IMR-90 (cell line): ENCODE results near the gene CDKAL1. TPM values are rescaled to one million over a fixed set of nuclear protein-coding genes. Genes with fewer than 3 reads are reported as not detected.

Experiments
- ATAC-seq: fragments of 200-7000 bp; cut with Tn5 transposase; 2 replicates; pipeline ENCODE4 v1.9.1; 2020; ENCODE audit warnings: low read depth, mild to moderate bottlenecking, moderate library complexity
- BruUV-seq: library from RNA; stranded (reverse); fragments of 400-500 nt; replicated peaks from 2 replicates; lab custom pipeline; 2021; lab: Mats Ljungman, UMichigan
- CTCF ChIA-PET: fragments of 300-600 bp; formaldehyde crosslinking; extraction: SDS; loops from one replicate; lab custom pipeline; 2021; ENCODE audit warnings: antibody characterized with exemption; lab: Yijun Ruan, JAX
- POLR2A ChIA-PET: fragments of 300-600 bp; sonication (Branson Sonifier 250); formaldehyde crosslinking; loops from one replicate; lab custom pipeline; 2022; ENCODE audit warnings: antibody characterized with exemption; ENCODE audit not compliant: unreplicated experiment; lab: Charles Lee
- DNase-seq: peaks from one replicate; pipeline ENCODE4 v3.0.0; 2013
- H2AFZ ChIP-seq: replicated peaks from 2 replicates; pipeline ENCODE3; 2013; ENCODE audit warnings: low read length, mild to moderate bottlenecking; ENCODE audit not compliant: poor library complexity
- H2AK5ac ChIP-seq: 2 replicates; pipeline ENCODE4 v1.6.1; 2013; ENCODE audit warnings: low read depth, low read length, inconsistent platforms
- H2AK9ac ChIP-seq: replicated peaks from 2 replicates; pipeline ENCODE3; 2013; ENCODE audit warnings: mild to moderate bottlenecking, low read depth, low read length, moderate library complexity; ENCODE audit not compliant: poor library complexity
- H2BK120ac ChIP-seq: 2 replicates; pipeline ENCODE4 v1.6.1; 2013; ENCODE audit warnings: low read depth, low read length, inconsistent platforms
- H2BK15ac ChIP-seq: 3 replicates; pipeline ENCODE4 v1.6.1; 2013; ENCODE audit warnings: low read depth, low read length, inconsistent platforms
- H2BK20ac ChIP-seq: 2 replicates; pipeline ENCODE4 v1.6.1; 2013; ENCODE audit warnings: low read depth, mild to moderate bottlenecking, inconsistent platforms, low read length, moderate library complexity
- H2BK5ac ChIP-seq: 2 replicates; pipeline ENCODE4 v1.6.1; 2013; ENCODE audit warnings: mild to moderate bottlenecking, low read depth, low read length, inconsistent platforms; ENCODE audit not compliant: poor library complexity, severe bottlenecking
- H3K14ac ChIP-seq: replicated peaks from 2 replicates; pipeline ENCODE4 v1.6.1; 2013; ENCODE audit warnings: low read depth, low read length, inconsistent platforms
- H3K18ac ChIP-seq: 2 replicates; pipeline ENCODE4 v1.6.1; 2013; ENCODE audit warnings: low read depth, low read length, control low read depth
- H3K23ac ChIP-seq: 2 replicates; pipeline ENCODE4 v1.6.1; 2013; ENCODE audit warnings: low read depth, low read length, inconsistent platforms
- H3K27ac ChIP-seq: 2 replicates; pipeline ENCODE4 v1.5.1; 2013; ENCODE audit warnings: mild to moderate bottlenecking, control low read depth, low read length; ENCODE audit not compliant: insufficient read depth
- H3K27me3 ChIP-seq: 2 replicates; pipeline ENCODE4 v1.6.1; 2013; ENCODE audit warnings: low read length; ENCODE audit not compliant: control insufficient read depth, insufficient read depth
- H3K36me3 ChIP-seq: 2 replicates; pipeline ENCODE4 v1.6.1; 2013; ENCODE audit warnings: low read length, mixed read lengths; ENCODE audit not compliant: control insufficient read depth, insufficient read depth
- H3K4ac ChIP-seq: 2 replicates; pipeline ENCODE4 v1.6.1; 2013; ENCODE audit warnings: low read depth, low read length, inconsistent platforms
- H3K4me1 ChIP-seq: 2 replicates; pipeline ENCODE4 v1.6.1; 2013; ENCODE audit warnings: low read length, mixed read lengths; ENCODE audit not compliant: control insufficient read depth, insufficient read depth
- H3K4me2 ChIP-seq: 2 replicates; pipeline ENCODE4 v1.6.1; 2013; ENCODE audit warnings: low read depth, mild to moderate bottlenecking, control low read depth, low read length, moderate library complexity
- H3K4me3 ChIP-seq: 2 replicates; pipeline ENCODE4 v1.5.1; 2013; ENCODE audit warnings: low read depth, mild to moderate bottlenecking, control low read depth, low read length, moderate library complexity; ENCODE audit not compliant: insufficient read depth
- H3K56ac ChIP-seq: 2 replicates; pipeline ENCODE4 v1.6.1; 2013; ENCODE audit warnings: low read length, inconsistent platforms; ENCODE audit not compliant: insufficient read depth; ENCODE audit errors: extremely low read depth
- H3K79me1 ChIP-seq, 2 experiments: 2 replicates each; pipeline ENCODE4 v1.6.1; 2013; ENCODE audit warnings: low read length in 2 of 2, inconsistent platforms in 1 of 2, low read depth in 1 of 2
- H3K9ac ChIP-seq: 2 replicates; pipeline ENCODE4 v1.6.1; 2013; ENCODE audit warnings: low read depth, low read length, control low read depth
- H3K9me1 ChIP-seq: 2 replicates; pipeline ENCODE4 v1.6.1; 2013; ENCODE audit warnings: low read length, inconsistent platforms; ENCODE audit not compliant: insufficient read depth
- H3K9me3 ChIP-seq: 2 replicates; pipeline ENCODE4 v1.6.1; 2013; ENCODE audit warnings: low read length; ENCODE audit not compliant: control insufficient read depth, insufficient read depth
- H4K20me1 ChIP-seq: 2 replicates; pipeline ENCODE4 v1.6.1; 2013; ENCODE audit warnings: low read length, inconsistent platforms; ENCODE audit not compliant: insufficient read depth
- H4K5ac ChIP-seq: 2 replicates; pipeline ENCODE4 v1.6.1; 2013; ENCODE audit warnings: mild to moderate bottlenecking, low read depth, low read length, control low read depth
- H4K8ac ChIP-seq, 2 experiments: 2 replicates each; pipeline ENCODE4 v1.6.1; 2013; ENCODE audit warnings: low read depth in 2 of 2, low read length in 2 of 2, control low read depth in 1 of 2, inconsistent platforms in 1 of 2
- H4K91ac ChIP-seq: 2 replicates; pipeline ENCODE4 v1.6.1; 2013; ENCODE audit warnings: low read depth, low read length, inconsistent platforms; ENCODE audit not compliant: insufficient read depth
- BHLHE40 ChIP-seq: fragments of 150-350 bp; IDR thresholded peaks from 2 replicates; pipeline ENCODE4 v1.6.1; 2016; ENCODE audit warnings: mild to moderate bottlenecking, low read depth, low read length
- CEBPB ChIP-seq: IDR thresholded peaks from 2 replicates; pipeline ENCODE4 v1.6.1; 2012; ENCODE audit warnings: low read depth, low read length, improper control_type of control experiment
- CHD1 ChIP-seq: IDR thresholded peaks from 2 replicates; pipeline ENCODE4 v1.6.1; 2012; ENCODE audit warnings: low read depth, low read length, improper control_type of control experiment
- CTCF ChIP-seq: conservative IDR thresholded peaks from 2 replicates; pipeline ENCODE4 v1.5.1; 2012; ENCODE audit warnings: mild to moderate bottlenecking, low read depth, low read length, improper control_type of control experiment
- FOS ChIP-seq: fragments of 150-350 bp; IDR thresholded peaks from 2 replicates; pipeline ENCODE4 v1.6.1; 2016; ENCODE audit warnings: low read depth, low read length
- MAFK ChIP-seq: IDR thresholded peaks from 2 replicates; pipeline ENCODE4 v1.6.1; 2012; ENCODE audit warnings: low read depth, low read length, improper control_type of control experiment
- MAZ ChIP-seq: IDR thresholded peaks from 2 replicates; pipeline ENCODE4 v1.6.1; 2012; ENCODE audit warnings: low read depth, mild to moderate bottlenecking, low read length, improper control_type of control experiment, moderate library complexity, borderline replicate concordance
- MXI1 ChIP-seq: IDR thresholded peaks from 2 replicates; pipeline ENCODE4 v1.6.1; 2012; ENCODE audit warnings: low read depth, mild to moderate bottlenecking, low read length, moderate library complexity, borderline replicate concordance
- NFE2L2 ChIP-seq: fragments of 150-350 bp; IDR thresholded peaks from 2 replicates; pipeline ENCODE4 v1.6.1; 2016; ENCODE audit warnings: low read depth, mild to moderate bottlenecking, low read length
- POLR2A ChIP-seq: IDR thresholded peaks from 2 replicates; pipeline ENCODE4 v1.6.1; 2012; ENCODE audit warnings: mild to moderate bottlenecking, low read depth, low read length
- RAD21 ChIP-seq: IDR thresholded peaks from 2 replicates; pipeline ENCODE4 v1.6.1; 2012; ENCODE audit warnings: low read length, improper control_type of control experiment
- RCOR1 ChIP-seq: IDR thresholded peaks from 2 replicates; pipeline ENCODE4 v1.6.1; 2012; ENCODE audit warnings: mild to moderate bottlenecking, low read length, improper control_type of control experiment; ENCODE audit not compliant: insufficient replicate concordance
- SMC3 ChIP-seq: fragments of 150-350 bp; IDR thresholded peaks from 2 replicates; pipeline ENCODE4 v1.6.1; 2016; ENCODE audit warnings: low read depth, mild to moderate bottlenecking, antibody characterized with exemption, low read length, moderate library complexity
- USF2 ChIP-seq: fragments of 150-350 bp; IDR thresholded peaks from 2 replicates; pipeline ENCODE4 v1.6.1; 2017; ENCODE audit warnings: mild to moderate bottlenecking, antibody characterized with exemption, low read length, low read depth
- WGBS, 2 experiments: methylation state at CpG; one replicate each; pipeline versions ENCODE4 v1.1.5 to v1.1.7; 2013; ENCODE audit warnings: missing lambda C conversion rate in 2 of 2; ENCODE audit not compliant: insufficient read length in 1 of 2; ENCODE audit errors: extremely low coverage in 2 of 2; 5-methylcytosine and 5-hydroxymethylcytosine counted together
- dilution Hi-C: fragments of 300-500 bp; cut with HindIII; formaldehyde crosslinking; loops from one replicate; pipeline ENCODE4 v1.14.3; 2018; ENCODE audit warnings: low sequenced_read_pairs; ENCODE audit not compliant: unreplicated experiment
- in situ Hi-C: fragments of 300-500 bp; cut with MboI; formaldehyde crosslinking; loops from 3 replicates; pipeline ENCODE4 v1.14.3; 2019; ENCODE audit warnings: low sequenced_read_pairs, inconsistent platforms, mixed read lengths
- intact Hi-C: fragments of 100-400 bp; cut with micrococcal nuclease; formaldehyde crosslinking; loops from 2 replicates; pipeline ENCODE4 v1.10.0; 2022
- polyA plus RNA-seq, 3 experiments: library from polyadenylated mRNA; depleted of rRNA; stranded (reverse); fragments of >200 nt; gene quantifications; 2 replicates each; pipeline ENCODE4 v1.2.3, GENCODE V29; 2012; ENCODE audit warnings: low replicate concordance in 1 of 3
- total RNA-seq: library from RNA; depleted of rRNA; stranded (reverse); fragments of >200 nt; gene quantifications from 2 replicates; pipeline ENCODE4 v1.2.3, GENCODE V29; 2012

The CDKAL1 gene
- total and polyA plus RNA-seq, 2 of the 4 experiments (the other 2 are of a cell fraction): 3.7 to 13.1 TPM

- H3K4me2 ChIP-seq: no peak overlapping the region
- no peak overlapping the region for H3K27ac ChIP-seq
- no peak overlapping the region for H3K56ac ChIP-seq
- H2BK20ac ChIP-seq: no peak overlapping the region
- H3K4me1 ChIP-seq: peaks cover 4% of the 10 kb centered on the region
- intact Hi-C loops: no loop called here
- no peaks in the 10 kb centered on the region; the same call in 1 of the 2 replicates for H3K36me3 ChIP-seq
- no peak overlapping the region for H3K18ac ChIP-seq
- no peak for DNase-seq
- dilution Hi-C loops: no loop called here
- no peaks in the 10 kb centered on the region for H3K27me3 ChIP-seq
- H4K91ac ChIP-seq: no peak overlapping the region
- in situ Hi-C loops: no loop called here
- no peak overlapping the region for H2BK120ac ChIP-seq
- no peak overlapping the region for H4K8ac ChIP-seq
- no peaks in the 10 kb centered on the region for H3K9me1 ChIP-seq
- peaks cover 0 to 3% of the 10 kb centered on the region in 2 experiments; a peak in 1 of 4 replicates for H3K79me1 ChIP-seq
- ChIA-PET CTCF (no interaction called here), POLR2A (no interaction called here)
- no peak overlapping the region for H2BK5ac ChIP-seq
- no peak overlapping the region for H3K14ac ChIP-seq
- no peak overlapping the region for H2BK15ac ChIP-seq
- no peak overlapping the region for H3K23ac ChIP-seq
- H3K9ac ChIP-seq: no peak overlapping the region
- H4K20me1 ChIP-seq: no peaks in the 10 kb centered on the region
- H3K4me3 ChIP-seq: no peak overlapping the region
- no peak overlapping the region for H3K4ac ChIP-seq
- no peak overlapping the region for H2AFZ ChIP-seq
- no peak overlapping the region for H2AK5ac ChIP-seq
- TF ChIP-seq BHLHE40 (no peak), USF2 (no peak), NFE2L2 (no peak), CTCF (no peak), CEBPB (no peak), RAD21 (no peak), RCOR1 (no peak), MXI1 (no peak), SMC3 (no peak), MAFK (no peak), MAZ (no peak), CHD1 (no peak), POLR2A (no peak), FOS (no peak)
- WGBS, 2 experiments: no CpG with 5 or more reads among the region's 1 CpG
- H2AK9ac ChIP-seq: no peak overlapping the region
- H4K5ac ChIP-seq: no peak overlapping the region
- H3K9me3 ChIP-seq: no peaks in the 10 kb centered on the region
- ATAC-seq: no peak
- BruUV-seq: no TSS peak
These were observed 296.3 kb downstream of the CDKAL1 start for GRCh38 chr6:20830576-20830975.
